Endothelial cell of umbilical vein (primary cell): Measurements from ENCODE around the gene FZR1. TPM values are rescaled to one million over a fixed set of nuclear protein-coding genes. Genes with fewer than 3 reads are reported as not detected.

Experiments used
- BruUV-seq: library from RNA; stranded (reverse); fragments of 400-500 nt; replicated peaks from 2 replicates; lab custom pipeline; 2021; lab: Mats Ljungman, UMichigan
- CTCF ChIA-PET: fragments of 300-600, 350-600 bp; sonication (Branson Sonifier 250); formaldehyde crosslinking; loops from one replicate; lab custom pipeline; 2021; ENCODE audit warnings: antibody characterized with exemption, inconsistent platforms; lab: Charles Lee
- POLR2A ChIA-PET: fragments of 300-600, 350-600 bp; sonication (Branson Sonifier 250); formaldehyde crosslinking; loops from one replicate; lab custom pipeline; 2021; ENCODE audit warnings: antibody characterized with exemption, inconsistent platforms; lab: Charles Lee
- DNase-seq: peaks from one replicate; pipeline ENCODE4 v3.0.0-alpha.2; 2011; ENCODE audit warnings: low read depth, low spot score
- FAIRE-seq: peaks from 2 replicates; lab custom pipeline; 2011; peaks lifted over from hg19 to GRCh38; lab: Jason Lieb, UNC
- H2AFZ ChIP-seq: 2 replicates; pipeline ENCODE4 v1.6.0; 2012; ENCODE audit warnings: low read depth, low read length, control low read depth, inconsistent platforms
- H3K27ac ChIP-seq: 2 replicates; pipeline ENCODE4 v1.5.1; 2011; ENCODE audit warnings: low read depth, mild to moderate bottlenecking, control low read depth, low read length, moderate library complexity; ENCODE audit not compliant: insufficient read depth
- H3K27me3 ChIP-seq, 2 experiments: 2 replicates each; pipeline versions ENCODE4 v1.6.0 to v1.6.1; 2011; ENCODE audit warnings: low read length in 2 of 2, mixed read lengths in 1 of 2; ENCODE audit not compliant: control insufficient read depth in 2 of 2, insufficient read depth in 2 of 2
- H3K36me3 ChIP-seq, 2 experiments: 2 replicates in 1 of 2; 3 replicates in 1 of 2; pipeline ENCODE4 v1.5.1; 2011; ENCODE audit warnings: low read length in 2 of 2, mild to moderate bottlenecking in 1 of 2, moderate library complexity in 1 of 2; ENCODE audit not compliant: control insufficient read depth in 2 of 2, insufficient read depth in 2 of 2; ENCODE audit errors: extremely low read depth in 1 of 2
- H3K4me1 ChIP-seq: 3 replicates; pipeline ENCODE4 v1.5.1; 2011; ENCODE audit warnings: mild to moderate bottlenecking, low read length; ENCODE audit not compliant: control insufficient read depth, insufficient read depth; ENCODE audit errors: extremely low read depth
- H3K4me2 ChIP-seq: 2 replicates; pipeline ENCODE4 v1.6.1; 2011; ENCODE audit warnings: low read length, control low read depth, mixed read lengths; ENCODE audit not compliant: insufficient read depth
- H3K4me3 ChIP-seq, 3 experiments: fragments of 200-600 bp in 1 of 3; sonication (generic), shearing (Covaris generic) in 1 of 3; replicated peaks in 1 of 3; 2 replicates each; pipeline ENCODE4 v1.5.1; 2011 to 2016; ENCODE audit warnings: control low read depth in 3 of 3, low read length in 3 of 3, mild to moderate bottlenecking in 2 of 3, inconsistent platforms in 1 of 3, low read depth in 1 of 3, moderate library complexity in 1 of 3; ENCODE audit not compliant: insufficient read depth in 1 of 3
- H3K79me2 ChIP-seq: 2 replicates; pipeline ENCODE4 v1.6.0; 2012; ENCODE audit warnings: low read length, inconsistent platforms; ENCODE audit not compliant: control insufficient read depth, insufficient read depth
- H3K9ac ChIP-seq: replicated peaks from 2 replicates; pipeline ENCODE3; 2011; ENCODE audit warnings: low read length, control low read depth; ENCODE audit not compliant: insufficient read depth; ENCODE audit errors: extremely low read depth
- H3K9me1 ChIP-seq: replicated peaks from 3 replicates; pipeline ENCODE4 v1.6.0; 2011; ENCODE audit warnings: mild to moderate bottlenecking, low read length; ENCODE audit not compliant: control insufficient read depth, insufficient read depth; ENCODE audit errors: extremely low read depth
- H3K9me3 ChIP-seq: replicated peaks from 2 replicates; pipeline ENCODE4 v1.5.1; 2012; ENCODE audit warnings: low read length, inconsistent platforms; ENCODE audit not compliant: control insufficient read depth, insufficient read depth
- H4K20me1 ChIP-seq: replicated peaks from 2 replicates; pipeline ENCODE3; 2011; ENCODE audit warnings: mild to moderate bottlenecking, low read length; ENCODE audit not compliant: control insufficient read depth, insufficient read depth; ENCODE audit errors: extremely low read depth
- CTCF ChIP-seq, 2 donors: IDR thresholded peaks; 1 replicate in 1 of 2; 2 replicates in 1 of 2; pipeline ENCODE4 v1.5.1; 2011; ENCODE audit warnings: low read length in 2 of 2, mild to moderate bottlenecking in 2 of 2, moderate library complexity in 2 of 2, control low read depth in 1 of 2, inconsistent platforms in 1 of 2, low read depth in 1 of 2; ENCODE audit not compliant: insufficient read depth in 1 of 2; ENCODE audit errors: extremely low read depth in 1 of 2
- EZH2 ChIP-seq: IDR thresholded peaks from 2 replicates; pipeline ENCODE4 v1.6.1; 2012; ENCODE audit warnings: borderline replicate concordance, low read depth, mild to moderate bottlenecking, moderate library complexity, low read length, inconsistent platforms; ENCODE audit not compliant: severe bottlenecking
- FOS ChIP-seq: IDR thresholded peaks from 2 replicates; pipeline ENCODE4 v1.6.1; 2011; ENCODE audit warnings: mild to moderate bottlenecking, low read length, moderate library complexity, borderline replicate concordance; ENCODE audit not compliant: insufficient read depth
- GATA2 ChIP-seq: IDR thresholded peaks from 2 replicates; pipeline ENCODE4 v1.7.0; 2011; ENCODE audit warnings: low read depth, mild to moderate bottlenecking, moderate library complexity, mixed read lengths, low read length; ENCODE audit not compliant: insufficient read length, insufficient read depth
- JUN ChIP-seq: IDR thresholded peaks from 2 replicates; pipeline ENCODE4 v1.6.1; 2011; ENCODE audit warnings: borderline replicate concordance, low read depth; ENCODE audit not compliant: insufficient read length, insufficient read depth
- MYC ChIP-seq: IDR thresholded peaks from one replicate; pipeline ENCODE4 v1.6.1; 2011; ENCODE audit warnings: mild to moderate bottlenecking, low read depth, low read length
- POLR2A ChIP-seq: IDR thresholded peaks from 2 replicates; pipeline ENCODE4 v1.6.1; 2012; ENCODE audit warnings: low read depth, mild to moderate bottlenecking, control low read depth, low read length
- POLR2AphosphoS5 ChIP-seq: IDR thresholded peaks from 2 replicates; pipeline ENCODE4 v1.6.1; 2012; ENCODE audit warnings: low read depth, mild to moderate bottlenecking, control low read depth, low read length, moderate library complexity; ENCODE audit not compliant: insufficient read depth
- dilution Hi-C: fragments of 300-500 bp; cut with MboI; formaldehyde crosslinking; loops from one replicate; pipeline ENCODE4 v1.15.0; 2019; ENCODE audit warnings: low sequenced_read_pairs; ENCODE audit not compliant: extremely low pct_ligation_motif_present
- intact Hi-C: fragments of 100-400 bp; cut with micrococcal nuclease; formaldehyde crosslinking; loops from one replicate; pipeline ENCODE4 v1.10.0; 2022
- polyA plus RNA-seq, 4 experiments: library from polyadenylated mRNA; depleted of rRNA in 3 of 4; stranded (reverse) in 3 of 4; unstranded in 1 of 4; fragments of >200 nt; gene quantifications; 2 replicates each; pipeline versions ENCODE4 v1.2.1 to v1.2.3, GENCODE V29; 2011 to 2012; ENCODE audit warnings: missing spikeins in 1 of 4
- total RNA-seq: library from RNA; stranded (reverse); gene quantifications from 2 replicates; pipeline ENCODE4 v1.2.3, GENCODE V29; 2021

FZR1 gene
- total and polyA plus RNA-seq, 2 donors (not counting 3 experiments of a cell fraction or from before 2014, with no cell fraction given) = 35.9 to 60.4 TPM

GRCh38 chr19:3556423-3556977 is 50.4 kb downstream of the FZR1 start:
- ChIA-PET POLR2A (interaction anchor here (1.5 kb wide), 1 partner anchor 17 kb away, joined by 6 read pairs; no protein-coding TSS in a partner anchor), CTCF (interaction anchor here (0.5 to 6.4 kb wide), 7 partner anchors 8 to 51 kb away, joined by 3 to 34 read pairs (median 7); partner anchors contain the start of gene GIPC3)
- FAIRE-seq (no peak), DNase-seq (no peak)
- Histone ChIP-seq H3K9me3 (no peaks in the 10 kb centered on the region), H3K79me2 (peaks cover 40% of the 10 kb centered on the region), H3K36me3 (no peaks in the 10 kb centered on the region), H2AFZ (no peak overlapping the region), H3K27me3 (no peaks in the 10 kb centered on the region), H3K9me1 (no peaks in the 10 kb centered on the region), H3K4me1 (peaks cover 25% of the 10 kb centered on the region), H3K4me3 (peak overlapping the region; percentile 49 to 63 (median 58)), H3K9ac (peak overlapping the region; percentile 39), H3K4me2 (peak overlapping the region; percentile 69), H3K27ac (peak overlapping the region; percentile 21), H4K20me1 (no peaks in the 10 kb centered on the region)
- dilution Hi-C loops = no loop called here
- BruUV-seq = no TSS peak
- TF ChIP-seq CTCF (IDR thresholded peaks at IDR 0.05; ENCODE audit: extremely low read depth in 1 of 2, insufficient read depth in 1 of 2, low read depth in 1 of 2, low read length in 2 of 2) (no peak), FOS (no peak), POLR2A (no peak), JUN (no peak), MYC (no peak), EZH2 (no peak), POLR2AphosphoS5 (no peak), GATA2 (no peak)
- intact Hi-C loops = no loop called here
